GM23338 (cell line): Measurements from ENCODE around the gene SLC4A3. TPM values are rescaled to one million over a fixed set of nuclear protein-coding genes. Genes with fewer than 3 reads are reported as not detected.

Experiments used
- ATAC-seq: fragments of 200-7000 bp; cut with Tn5 transposase; 3 replicates; pipeline ENCODE4 v1.9.1; 2020
- DNase-seq: peaks from one replicate; pipeline ENCODE4 v3.0.0-alpha.2; 2015; ENCODE audit warnings: low spot score
- H2AFZ ChIP-seq: fragments of 200-600 bp; sonication (generic); 2 replicates; pipeline ENCODE4 v1.8.0; 2016; ENCODE audit warnings: antibody characterized with exemption, mild to moderate bottlenecking, moderate library complexity
- H3F3A ChIP-seq: fragments of 200-600 bp; sonication (generic); replicated peaks from 2 replicates; pipeline ENCODE4 v1.8.0; 2017; ENCODE audit warnings: antibody characterized with exemption, mixed run types, low read depth
- H3K27ac ChIP-seq: fragments of 200-600 bp; sonication (generic); 2 replicates; pipeline ENCODE4 v1.6.1; 2016; ENCODE audit warnings: low read depth
- H3K27me3 ChIP-seq: fragments of 200-600 bp; sonication (generic); 2 replicates; pipeline ENCODE4 v1.8.0; 2016; ENCODE audit warnings: mild to moderate bottlenecking, mixed run types, moderate library complexity; ENCODE audit not compliant: insufficient read depth
- H3K36me3 ChIP-seq: fragments of 200-600 bp; sonication (generic); 2 replicates; pipeline ENCODE4 v1.8.0; 2016; ENCODE audit warnings: mild to moderate bottlenecking; ENCODE audit not compliant: insufficient read depth
- H3K4me1 ChIP-seq: fragments of 200-600 bp; sonication (generic); 2 replicates; pipeline ENCODE4 v1.8.0; 2016; ENCODE audit warnings: mild to moderate bottlenecking, moderate library complexity; ENCODE audit not compliant: insufficient read depth
- H3K4me2 ChIP-seq: fragments of 200-600 bp; sonication (generic); 2 replicates; pipeline ENCODE4 v1.7.1; 2017; ENCODE audit warnings: mixed run types
- H3K4me3 ChIP-seq: fragments of 200-600 bp; sonication (generic); 2 replicates; pipeline ENCODE4 v1.6.1; 2016; ENCODE audit warnings: mixed run types
- H3K79me2 ChIP-seq: fragments of 200-600 bp; sonication (generic); replicated peaks from 2 replicates; pipeline ENCODE4 v1.8.0; 2017; ENCODE audit warnings: mild to moderate bottlenecking; ENCODE audit not compliant: insufficient read depth
- H3K9me2 ChIP-seq: fragments of 200-600 bp; sonication (generic); 2 replicates; pipeline ENCODE4 v1.8.0; 2017; ENCODE audit not compliant: insufficient read depth
- H4K20me1 ChIP-seq: fragments of 200-600 bp; sonication (generic); replicated peaks from 2 replicates; pipeline ENCODE4 v1.8.0; 2017; ENCODE audit warnings: mild to moderate bottlenecking; ENCODE audit not compliant: insufficient read depth
- H3K27ac Mint-ChIP-seq: 2 replicates; pipeline ENCODE4 v1.8.0; 2020; ENCODE audit warnings: inconsistent platforms, mild to moderate bottlenecking, moderate library complexity, mixed read lengths
- H3K27me3 Mint-ChIP-seq: 3 replicates; pipeline ENCODE4 v1.8.0; 2022; ENCODE audit warnings: low read depth, mild to moderate bottlenecking, moderate library complexity, mixed read lengths, inconsistent platforms; ENCODE audit not compliant: insufficient read depth, poor library complexity
- H3K36me3 Mint-ChIP-seq: 3 replicates; pipeline ENCODE4 v1.8.0; 2021; ENCODE audit warnings: low read depth, mild to moderate bottlenecking, inconsistent platforms, moderate library complexity, mixed read lengths
- H3K4me1 Mint-ChIP-seq: 3 replicates; pipeline ENCODE4 v1.8.0; 2020; ENCODE audit warnings: mild to moderate bottlenecking, inconsistent platforms, mixed read lengths
- H3K4me3 Mint-ChIP-seq: 3 replicates; pipeline ENCODE4 v1.8.0; 2021; ENCODE audit warnings: moderate library complexity, mild to moderate bottlenecking, inconsistent platforms, mixed read lengths
- H3K9me3 Mint-ChIP-seq: 3 replicates; pipeline ENCODE4 v1.8.0; 2020; ENCODE audit warnings: moderate library complexity, mild to moderate bottlenecking, inconsistent platforms, mixed read lengths
- CREB1 ChIP-seq: fragments of 250-450 bp; sonication (Bioruptor Pico); IDR thresholded peaks from 2 replicates; pipeline ENCODE4 v1.5.0; 2020; ENCODE audit warnings: low read depth, mild to moderate bottlenecking, moderate library complexity
- EZH2 ChIP-seq: fragments of 200-600 bp; sonication (generic); IDR thresholded peaks from one replicate; pipeline ENCODE4 v1.8.0; 2017; ENCODE audit warnings: antibody characterized with exemption, mild to moderate bottlenecking, low read depth; ENCODE audit not compliant: unreplicated experiment
- EZH2phosphoT487 ChIP-seq: fragments of 200-600 bp; sonication (generic); IDR thresholded peaks from one replicate; pipeline ENCODE4 v1.8.1; 2018; ENCODE audit warnings: antibody characterized with exemption; ENCODE audit not compliant: unreplicated experiment
- JUNB ChIP-seq: IDR thresholded peaks from one replicate; pipeline ENCODE4 v1.6.1; 2016; ENCODE audit warnings: antibody characterized with exemption; ENCODE audit not compliant: unreplicated experiment
- NANOG ChIP-seq: IDR thresholded peaks from 2 replicates; pipeline ENCODE4 v1.6.1; 2016; ENCODE audit warnings: antibody characterized with exemption, borderline replicate concordance
- POLR2AphosphoS5 ChIP-seq: IDR thresholded peaks from 2 replicates; pipeline ENCODE4 v1.6.1; 2016; ENCODE audit warnings: antibody characterized with exemption, low read depth
- REST ChIP-seq: IDR thresholded peaks from one replicate; pipeline ENCODE4 v1.6.1; 2018; ENCODE audit warnings: antibody characterized with exemption; ENCODE audit not compliant: unreplicated experiment
- STAT1 ChIP-seq: IDR thresholded peaks from one replicate; pipeline ENCODE4 v1.6.1; 2016; ENCODE audit warnings: antibody characterized with exemption; ENCODE audit not compliant: unreplicated experiment
- polyA plus RNA-seq: library from polyadenylated mRNA; unstranded; fragments of >200 nt; fragmentation: Nextera tagmentation; extraction: Ambion mirVana; gene quantifications from 2 replicates; pipeline ENCODE4 v1.2.1, GENCODE V29; 2016
- total RNA-seq: library from RNA; depleted of rRNA; stranded (reverse); fragments of >200 nt; shearing (Covaris generic); gene quantifications from 2 replicates; pipeline ENCODE4 v1.2.3, GENCODE V29; 2014
- TF ChIP-seq, protein P1 (sequence below), 2 experiments: fragments of 200-600 bp in 1 of 2; sonication (generic) in 1 of 2; conservative IDR thresholded peaks; 2 replicates each; pipeline versions ENCODE4 v1.5.1 to v1.6.1; 2016 to 2017; ENCODE audit warnings: antibody characterized with exemption in 2 of 2, low read depth in 2 of 2, mild to moderate bottlenecking in 2 of 2, moderate library complexity in 1 of 2
- TF ChIP-seq, protein P2 (sequence below): fragments of 250-450 bp; sonication (Bioruptor Pico); IDR thresholded peaks from 2 replicates; pipeline ENCODE4 v1.5.0; 2020; ENCODE audit warnings: mild to moderate bottlenecking, moderate library complexity

SLC4A3 gene
- total and polyA plus RNA-seq, 2 experiments from 2014 or later, result 3.6 to 6.8 TPM

GRCh38 chr2:219620546-219620945 lies 6.9 kb upstream of the SLC4A3 start (continued):
- no peak for TF ChIP-seq EZH2
- no peak for TF ChIP-seq EZH2phosphoT487
- TF ChIP-seq NANOG, result no peak
- no peak for TF ChIP-seq CREB1 (CRISPR knock-in tag)
- no peak for TF ChIP-seq POLR2AphosphoS5
- no peak for TF ChIP-seq REST

GRCh38 chr2:219621935-219622334 lies 5.5 kb upstream of the SLC4A3 start:
- Histone ChIP-seq H3K27me3 (peaks cover 4% of the 10 kb centered on the region; the same call in 1 of the 2 replicates), H4K20me1 (no peaks in the 10 kb centered on the region; the same call in 1 of the 2 replicates), H2AFZ (no peak overlapping the region), H3F3A (0 out of 2 replicates have a peak, but pooled peaks cover 5% of the 10 kb centered on the region), H3K4me3 (no peak overlapping the region), H3K4me2 (no peak overlapping the region), H3K9me2 (no peaks in the 10 kb centered on the region), H3K27ac (no peak overlapping the region), H3K79me2 (no peaks in the 10 kb centered on the region), H3K4me1 (peaks cover 4% of the 10 kb centered on the region; the same call in 1 of the 2 replicates), H3K36me3 (no peaks in the 10 kb centered on the region)
- H3K27ac Mint-ChIP-seq, result no peak overlapping the region
- H3K4me3 Mint-ChIP-seq, result no peak overlapping the region
- no peaks in the 10 kb centered on the region for H3K36me3 Mint-ChIP-seq
- ATAC-seq, result no peak
- DNase-seq, result no peak
- H3K27me3 Mint-ChIP-seq, result peaks cover 12% of the 10 kb centered on the region
- H3K9me3 Mint-ChIP-seq, result no peaks in the 10 kb centered on the region
- H3K4me1 Mint-ChIP-seq, result peaks cover 5% of the 10 kb centered on the region; the same call in 2 of the 3 replicates
- TF ChIP-seq REST (no peak), STAT1 (no peak), NANOG (no peak), POLR2AphosphoS5 (no peak), JUNB (no peak)
- TF ChIP-seq, protein P1, sequence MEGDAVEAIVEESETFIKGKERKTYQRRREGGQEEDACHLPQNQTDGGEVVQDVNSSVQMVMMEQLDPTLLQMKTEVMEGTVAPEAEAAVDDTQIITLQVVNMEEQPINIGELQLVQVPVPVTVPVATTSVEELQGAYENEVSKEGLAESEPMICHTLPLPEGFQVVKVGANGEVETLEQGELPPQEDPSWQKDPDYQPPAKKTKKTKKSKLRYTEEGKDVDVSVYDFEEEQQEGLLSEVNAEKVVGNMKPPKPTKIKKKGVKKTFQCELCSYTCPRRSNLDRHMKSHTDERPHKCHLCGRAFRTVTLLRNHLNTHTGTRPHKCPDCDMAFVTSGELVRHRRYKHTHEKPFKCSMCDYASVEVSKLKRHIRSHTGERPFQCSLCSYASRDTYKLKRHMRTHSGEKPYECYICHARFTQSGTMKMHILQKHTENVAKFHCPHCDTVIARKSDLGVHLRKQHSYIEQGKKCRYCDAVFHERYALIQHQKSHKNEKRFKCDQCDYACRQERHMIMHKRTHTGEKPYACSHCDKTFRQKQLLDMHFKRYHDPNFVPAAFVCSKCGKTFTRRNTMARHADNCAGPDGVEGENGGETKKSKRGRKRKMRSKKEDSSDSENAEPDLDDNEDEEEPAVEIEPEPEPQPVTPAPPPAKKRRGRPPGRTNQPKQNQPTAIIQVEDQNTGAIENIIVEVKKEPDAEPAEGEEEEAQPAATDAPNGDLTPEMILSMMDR (conservative IDR thresholded peaks at IDR 0.05; ENCODE audit: low read depth in 2 of 2), result no peak
- TF ChIP-seq, protein P2, sequence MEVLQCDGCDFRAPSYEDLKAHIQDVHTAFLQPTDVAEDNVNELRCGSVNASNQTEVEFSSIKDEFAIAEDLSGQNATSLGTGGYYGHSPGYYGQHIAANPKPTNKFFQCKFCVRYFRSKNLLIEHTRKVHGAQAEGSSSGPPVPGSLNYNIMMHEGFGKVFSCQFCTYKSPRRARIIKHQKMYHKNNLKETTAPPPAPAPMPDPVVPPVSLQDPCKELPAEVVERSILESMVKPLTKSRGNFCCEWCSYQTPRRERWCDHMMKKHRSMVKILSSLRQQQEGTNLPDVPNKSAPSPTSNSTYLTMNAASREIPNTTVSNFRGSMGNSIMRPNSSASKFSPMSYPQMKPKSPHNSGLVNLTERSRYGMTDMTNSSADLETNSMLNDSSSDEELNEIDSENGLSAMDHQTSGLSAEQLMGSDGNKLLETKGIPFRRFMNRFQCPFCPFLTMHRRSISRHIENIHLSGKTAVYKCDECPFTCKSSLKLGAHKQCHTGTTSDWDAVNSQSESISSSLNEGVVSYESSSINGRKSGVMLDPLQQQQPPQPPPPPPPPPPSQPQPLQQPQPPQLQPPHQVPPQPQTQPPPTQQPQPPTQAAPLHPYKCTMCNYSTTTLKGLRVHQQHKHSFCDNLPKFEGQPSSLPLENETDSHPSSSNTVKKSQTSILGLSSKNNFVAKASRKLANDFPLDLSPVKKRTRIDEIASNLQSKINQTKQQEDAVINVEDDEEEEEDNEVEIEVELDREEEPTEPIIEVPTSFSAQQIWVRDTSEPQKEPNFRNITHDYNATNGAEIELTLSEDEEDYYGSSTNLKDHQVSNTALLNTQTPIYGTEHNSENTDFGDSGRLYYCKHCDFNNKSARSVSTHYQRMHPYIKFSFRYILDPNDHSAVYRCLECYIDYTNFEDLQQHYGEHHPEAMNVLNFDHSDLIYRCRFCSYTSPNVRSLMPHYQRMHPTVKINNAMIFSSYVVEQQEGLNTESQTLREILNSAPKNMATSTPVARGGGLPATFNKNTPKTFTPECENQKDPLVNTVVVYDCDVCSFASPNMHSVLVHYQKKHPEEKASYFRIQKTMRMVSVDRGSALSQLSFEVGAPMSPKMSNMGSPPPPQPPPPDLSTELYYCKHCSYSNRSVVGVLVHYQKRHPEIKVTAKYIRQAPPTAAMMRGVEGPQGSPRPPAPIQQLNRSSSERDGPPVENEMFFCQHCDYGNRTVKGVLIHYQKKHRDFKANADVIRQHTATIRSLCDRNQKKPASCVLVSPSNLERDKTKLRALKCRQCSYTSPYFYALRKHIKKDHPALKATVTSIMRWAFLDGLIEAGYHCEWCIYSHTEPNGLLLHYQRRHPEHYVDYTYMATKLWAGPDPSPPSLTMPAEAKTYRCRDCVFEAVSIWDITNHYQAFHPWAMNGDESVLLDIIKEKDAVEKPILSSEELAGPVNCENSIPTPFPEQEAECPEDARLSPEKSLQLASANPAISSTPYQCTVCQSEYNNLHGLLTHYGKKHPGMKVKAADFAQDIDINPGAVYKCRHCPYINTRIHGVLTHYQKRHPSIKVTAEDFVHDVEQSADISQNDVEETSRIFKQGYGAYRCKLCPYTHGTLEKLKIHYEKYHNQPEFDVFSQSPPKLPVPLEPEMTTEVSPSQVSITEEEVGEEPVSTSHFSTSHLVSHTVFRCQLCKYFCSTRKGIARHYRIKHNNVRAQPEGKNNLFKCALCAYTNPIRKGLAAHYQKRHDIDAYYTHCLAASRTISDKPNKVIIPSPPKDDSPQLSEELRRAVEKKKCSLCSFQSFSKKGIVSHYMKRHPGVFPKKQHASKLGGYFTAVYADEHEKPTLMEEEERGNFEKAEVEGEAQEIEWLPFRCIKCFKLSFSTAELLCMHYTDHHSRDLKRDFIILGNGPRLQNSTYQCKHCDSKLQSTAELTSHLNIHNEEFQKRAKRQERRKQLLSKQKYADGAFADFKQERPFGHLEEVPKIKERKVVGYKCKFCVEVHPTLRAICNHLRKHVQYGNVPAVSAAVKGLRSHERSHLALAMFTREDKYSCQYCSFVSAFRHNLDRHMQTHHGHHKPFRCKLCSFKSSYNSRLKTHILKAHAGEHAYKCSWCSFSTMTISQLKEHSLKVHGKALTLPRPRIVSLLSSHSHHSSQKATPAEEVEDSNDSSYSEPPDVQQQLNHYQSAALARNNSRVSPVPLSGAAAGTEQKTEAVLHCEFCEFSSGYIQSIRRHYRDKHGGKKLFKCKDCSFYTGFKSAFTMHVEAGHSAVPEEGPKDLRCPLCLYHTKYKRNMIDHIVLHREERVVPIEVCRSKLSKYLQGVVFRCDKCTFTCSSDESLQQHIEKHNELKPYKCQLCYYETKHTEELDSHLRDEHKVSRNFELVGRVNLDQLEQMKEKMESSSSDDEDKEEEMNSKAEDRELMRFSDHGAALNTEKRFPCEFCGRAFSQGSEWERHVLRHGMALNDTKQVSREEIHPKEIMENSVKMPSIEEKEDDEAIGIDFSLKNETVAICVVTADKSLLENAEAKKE (CRISPR knock-in tag), result no peak
